ENCODE results near the gene GSK3B. TPM values are rescaled to one million over a fixed set of nuclear protein-coding genes. Genes with fewer than 3 reads are reported as not detected.

Gene GSK3B
- total RNA-seq = 10 to 100 TPM; 33.0 to 34.2 TPM

GRCh38 chr3:120093911-120094775 lies at the start of gene GSK3B:
Gene GSK3B, minus strand, starts transcription at chr3:120094447. Its CDS starts 1,013 bp downstream, at chr3:120093434.
- peaks cover 12% of the 10 kb centered on the region for H3K36me3 Mint-ChIP-seq
- H3K27ac Mint-ChIP-seq = no peak within 1 kb of the TSS
- no peak within 1 kb of the TSS for H3K4me3 Mint-ChIP-seq
- H3K27me3 Mint-ChIP-seq = no peaks in the 10 kb centered on the region
- no peaks in the 10 kb centered on the region for H3K9me3 Mint-ChIP-seq
- H3K4me1 Mint-ChIP-seq = peaks cover 9% of the 10 kb centered on the region
- peak; percentile 82 for DNase-seq

DNA sequence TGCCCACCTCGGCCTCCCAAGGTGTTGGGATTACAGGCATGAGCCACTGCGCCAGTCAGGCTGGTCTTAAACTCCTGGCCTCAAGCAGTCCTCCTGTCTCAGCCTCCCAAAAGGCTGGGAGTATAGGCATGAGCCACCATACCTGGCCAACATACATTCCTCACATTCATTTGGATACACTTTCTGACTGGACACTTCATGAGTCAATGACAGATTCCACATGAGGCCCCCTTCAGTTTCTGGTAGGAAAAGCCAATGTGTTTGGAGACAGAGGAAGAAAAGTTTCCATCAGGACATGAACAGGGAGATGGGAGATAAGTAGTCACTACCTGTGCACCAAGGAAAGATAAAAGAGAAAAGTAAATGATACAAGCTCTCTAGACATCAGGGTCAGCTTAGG lies 49.4 kb upstream of the GSK3B start:
- Mint-ChIP-seq H3K27ac (no peak overlapping the region), H3K4me1 (peaks cover 26% of the 10 kb centered on the region), H3K36me3 (no peaks in the 10 kb centered on the region), H3K9me3 (no peaks in the 10 kb centered on the region), H3K27me3 (no peaks in the 10 kb centered on the region), H3K4me3 (no peak overlapping the region)
- DNase-seq = no peak

DNA sequence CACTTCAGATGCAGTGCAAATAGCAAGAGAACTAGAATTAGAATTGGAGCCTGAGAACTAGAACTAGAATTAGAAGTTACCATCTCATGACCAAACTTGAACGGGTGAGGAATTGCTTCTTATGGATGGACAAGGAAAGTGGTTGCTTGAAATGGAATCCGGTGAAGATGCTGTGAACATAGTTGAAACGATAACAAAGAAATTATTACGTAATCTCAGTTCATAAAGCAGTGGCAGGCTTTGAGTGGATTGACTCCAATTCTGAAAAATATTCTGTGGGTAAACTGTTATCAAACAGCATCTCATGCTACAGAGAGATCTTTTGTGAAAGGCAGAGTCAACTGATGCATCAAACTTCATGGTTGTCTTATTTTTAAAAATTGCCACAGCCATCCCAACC lies 48.0 kb upstream of the GSK3B start:
- no peaks in the 10 kb centered on the region for H3K27me3 Mint-ChIP-seq
- H3K4me3 Mint-ChIP-seq = no peak overlapping the region
- no peak for DNase-seq

DNA sequence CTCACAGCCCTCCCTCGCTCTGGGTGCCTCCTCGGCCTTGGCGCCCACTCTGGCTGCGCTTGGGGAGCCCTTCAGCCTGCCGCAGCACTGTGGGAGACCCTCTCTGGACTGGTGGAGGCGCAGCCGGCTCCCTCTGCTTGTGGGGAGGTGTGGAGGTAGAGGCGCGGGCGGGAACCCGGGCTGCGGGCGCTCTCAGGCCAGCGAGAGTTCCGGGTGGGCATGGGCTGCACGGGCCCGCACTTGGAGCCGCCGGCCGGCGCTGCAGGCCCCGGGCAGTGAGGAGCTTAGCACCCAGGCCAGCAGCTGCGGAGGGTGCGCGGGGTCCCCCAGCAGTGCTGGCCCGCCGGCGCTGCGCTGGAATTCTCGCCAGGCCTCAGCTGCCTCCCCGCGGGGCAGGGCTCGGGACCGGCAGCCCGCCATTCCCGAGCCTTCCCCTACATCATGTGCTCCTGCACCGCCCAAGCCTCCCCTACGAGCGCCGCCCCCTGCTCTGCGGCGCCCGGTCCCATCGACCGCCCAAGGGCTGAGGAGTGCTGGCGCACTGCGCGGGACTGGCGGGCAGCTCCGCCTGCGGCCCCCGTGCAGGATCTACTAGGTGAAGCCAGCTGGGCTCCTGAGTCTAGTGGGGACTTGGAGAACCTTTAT lies 46.0 kb upstream of the GSK3B start:
- H3K27me3 Mint-ChIP-seq = no peaks in the 10 kb centered on the region
- no peak overlapping the region for H3K4me3 Mint-ChIP-seq
- no peak for DNase-seq
- H3K9me3 Mint-ChIP-seq = no peaks in the 10 kb centered on the region
- no peak overlapping the region for H3K27ac Mint-ChIP-seq
- H3K4me1 Mint-ChIP-seq = peaks cover 1% of the 10 kb centered on the region
- no peaks in the 10 kb centered on the region for H3K36me3 Mint-ChIP-seq

More for the DNA sequence above, 48.0 kb upstream of the GSK3B start:
- Mint-ChIP-seq H3K36me3 (no peaks in the 10 kb centered on the region), H3K4me1 (peaks cover 18% of the 10 kb centered on the region), H3K9me3 (no peaks in the 10 kb centered on the region), H3K27ac (no peak overlapping the region)

- Mint-ChIP-seq H3K27me3 (no peaks in the 10 kb centered on the region), H3K36me3 (no peaks in the 10 kb centered on the region), H3K4me1 (no peaks in the 10 kb centered on the region), H3K4me3 (no peak overlapping the region), H3K9me3 (no peaks in the 10 kb centered on the region), H3K27ac (no peak overlapping the region)
- no peak for DNase-seq
Measured at GRCh38 chr3:120139140-120139539, 44.9 kb upstream of the GSK3B start.

- no peak overlapping the region for H3K27ac Mint-ChIP-seq
- H3K4me1 Mint-ChIP-seq = no peaks in the 10 kb centered on the region
- no peaks in the 10 kb centered on the region for H3K36me3 Mint-ChIP-seq
- no peak overlapping the region for H3K4me3 Mint-ChIP-seq
- no peak for DNase-seq
- no peaks in the 10 kb centered on the region for H3K9me3 Mint-ChIP-seq
- no peaks in the 10 kb centered on the region for H3K27me3 Mint-ChIP-seq
Measured at GRCh38 chr3:120137548-120137947, 43.3 kb upstream of the GSK3B start.

DNA sequence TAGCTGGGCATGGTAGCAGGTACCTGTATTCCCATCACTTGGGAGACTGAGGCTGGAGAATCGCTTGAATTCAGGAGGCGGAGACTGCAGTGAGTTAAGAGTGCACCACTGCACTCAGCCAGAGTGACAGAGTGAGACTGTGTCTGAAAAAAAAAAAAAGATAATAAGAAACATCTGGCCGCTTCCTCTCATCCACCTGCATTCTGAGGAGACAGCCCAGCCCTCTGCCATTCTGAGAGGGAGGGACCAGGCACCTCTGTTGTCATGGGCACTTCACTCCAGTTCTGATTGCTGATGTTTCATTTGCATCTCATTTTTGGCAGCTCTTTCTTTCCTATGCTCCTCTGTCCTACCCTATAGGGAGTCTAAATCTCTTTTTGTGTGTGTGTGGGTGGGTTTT lies 36.4 kb upstream of the GSK3B start:
- Mint-ChIP-seq H3K4me1 (no peaks in the 10 kb centered on the region), H3K27me3 (peaks cover 8% of the 10 kb centered on the region), H3K4me3 (no peak overlapping the region), H3K9me3 (no peaks in the 10 kb centered on the region), H3K36me3 (no peaks in the 10 kb centered on the region), H3K27ac (no peak overlapping the region)
- DNase-seq = no peak

- DNase-seq = no peak
- Mint-ChIP-seq H3K27ac (no peak overlapping the region), H3K4me1 (no peaks in the 10 kb centered on the region), H3K9me3 (no peaks in the 10 kb centered on the region), H3K36me3 (no peaks in the 10 kb centered on the region), H3K4me3 (no peak overlapping the region), H3K27me3 (peaks cover 8% of the 10 kb centered on the region)
Measured at GRCh38 chr3:120129718-120130513, 35.7 kb upstream of the GSK3B start.

- H3K4me1 Mint-ChIP-seq = no peaks in the 10 kb centered on the region
- H3K9me3 Mint-ChIP-seq = no peaks in the 10 kb centered on the region
- H3K4me3 Mint-ChIP-seq = no peak overlapping the region
- no peak overlapping the region for H3K27ac Mint-ChIP-seq
- no peaks in the 10 kb centered on the region for H3K36me3 Mint-ChIP-seq
- H3K27me3 Mint-ChIP-seq = peaks cover 8% of the 10 kb centered on the region
- DNase-seq = no peak
Measured at GRCh38 chr3:120129051-120129450, 34.8 kb upstream of the GSK3B start.

- Mint-ChIP-seq H3K27ac (no peak overlapping the region), H3K4me1 (no peaks in the 10 kb centered on the region), H3K9me3 (no peaks in the 10 kb centered on the region), H3K27me3 (peaks cover 4% of the 10 kb centered on the region), H3K4me3 (no peak overlapping the region), H3K36me3 (no peaks in the 10 kb centered on the region)
- no peak for DNase-seq
Measured at GRCh38 chr3:120125992-120126391, 31.7 kb upstream of the GSK3B start.

GRCh38 chr3:120119846-120120510 lies 25.7 kb upstream of the GSK3B start:
- Mint-ChIP-seq H3K36me3 (peaks cover 7% of the 10 kb centered on the region), H3K4me1 (no peaks in the 10 kb centered on the region), H3K4me3 (no peak overlapping the region), H3K9me3 (peaks cover 4% of the 10 kb centered on the region), H3K27me3 (no peaks in the 10 kb centered on the region), H3K27ac (no peak overlapping the region)
- DNase-seq = no peak

GRCh38 chr3:120114981-120115380 lies 20.7 kb upstream of the GSK3B start:
- no peaks in the 10 kb centered on the region for H3K27me3 Mint-ChIP-seq
- no peak overlapping the region for H3K27ac Mint-ChIP-seq
- no peak for DNase-seq
- peaks cover 7% of the 10 kb centered on the region for H3K36me3 Mint-ChIP-seq
- H3K4me1 Mint-ChIP-seq = no peaks in the 10 kb centered on the region
- H3K4me3 Mint-ChIP-seq = no peak overlapping the region
- H3K9me3 Mint-ChIP-seq = peaks cover 4% of the 10 kb centered on the region

DNA sequence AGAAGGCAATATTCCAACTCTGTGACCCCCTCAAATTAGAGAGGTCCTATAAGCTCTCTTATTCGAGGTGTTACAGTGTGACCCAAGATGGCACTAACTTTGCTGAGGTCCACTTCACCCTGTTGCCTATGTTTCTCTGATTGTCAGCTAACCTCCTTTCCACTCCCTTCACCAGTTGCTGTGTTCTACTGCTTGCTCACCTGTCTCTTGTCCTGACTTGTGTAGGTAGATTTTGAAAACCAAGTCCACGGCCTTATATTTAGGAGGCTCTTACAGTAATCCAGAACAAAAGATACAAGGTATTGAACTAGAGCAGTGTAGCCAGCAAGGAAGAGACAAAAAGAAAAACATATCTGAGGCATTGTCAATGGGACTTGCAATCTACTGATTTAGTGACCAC lies 20.1 kb upstream of the GSK3B start:
- Mint-ChIP-seq H3K4me1 (no peaks in the 10 kb centered on the region), H3K9me3 (peaks cover 4% of the 10 kb centered on the region), H3K27ac (no peak overlapping the region), H3K27me3 (no peaks in the 10 kb centered on the region), H3K4me3 (no peak overlapping the region), H3K36me3 (peaks cover 7% of the 10 kb centered on the region)
- no peak for DNase-seq

DNA sequence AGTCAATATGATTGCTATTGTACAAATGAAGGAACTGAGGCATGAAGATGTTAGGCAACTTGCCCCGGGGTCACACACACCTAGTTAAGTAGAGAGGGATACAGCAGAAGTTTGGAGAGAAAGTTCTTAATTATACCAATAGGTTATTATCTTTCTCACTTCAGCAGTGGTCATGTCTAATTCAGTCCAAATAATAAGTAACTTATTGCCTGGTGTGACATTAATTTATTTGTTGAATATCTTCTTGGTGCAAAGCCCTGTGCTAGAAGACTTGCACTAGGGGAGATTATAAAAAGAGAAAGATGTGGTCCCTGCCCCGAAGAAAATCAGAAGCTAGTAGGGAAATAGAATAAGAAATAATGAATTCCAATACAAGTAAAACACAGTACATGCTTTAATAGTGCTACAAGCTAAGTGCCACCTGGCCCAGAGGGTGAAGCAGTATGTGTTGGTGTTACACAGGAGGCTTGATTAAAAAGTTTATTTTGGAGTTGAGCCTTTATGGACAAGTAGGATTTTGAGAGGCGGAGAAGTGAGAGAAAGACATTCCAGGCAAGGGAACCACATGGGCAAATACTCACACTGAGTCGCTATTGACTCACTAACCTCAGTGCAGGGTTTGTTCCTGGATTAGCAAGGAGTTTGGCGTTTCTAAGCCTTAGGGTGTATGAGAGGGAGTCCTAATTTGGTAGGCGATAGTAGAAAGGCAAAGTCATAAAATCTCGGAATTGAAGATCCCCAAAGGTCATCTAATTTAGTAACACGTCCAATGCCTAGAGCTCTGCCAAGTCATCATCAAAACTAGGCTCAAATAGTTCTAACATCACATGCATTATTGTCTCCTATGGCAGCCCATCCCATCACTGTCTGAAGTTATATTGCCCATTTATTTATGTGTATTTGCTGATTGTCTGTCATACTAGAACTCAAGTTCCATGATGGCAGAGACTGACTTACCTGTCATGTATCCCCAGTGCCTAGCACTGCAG lies 19.2 kb upstream of the GSK3B start:
- no peak overlapping the region for H3K4me3 Mint-ChIP-seq
- no peaks in the 10 kb centered on the region for H3K4me1 Mint-ChIP-seq
- no peak overlapping the region for H3K27ac Mint-ChIP-seq
- H3K9me3 Mint-ChIP-seq = peaks cover 4% of the 10 kb centered on the region
- no peaks in the 10 kb centered on the region for H3K27me3 Mint-ChIP-seq
- DNase-seq = no peak
- peaks cover 7% of the 10 kb centered on the region for H3K36me3 Mint-ChIP-seq
